OCI-LY1 (cell line): ENCODE data around the gene CHGA.

Source experiments
- H2AFZ ChIP-seq: fragments of 200-600 bp; sonication (generic), shearing (Covaris generic); 2 replicates; pipeline ENCODE4 v1.6.0; 2014; ENCODE audit warnings: antibody characterized with exemption, mild to moderate bottlenecking, low read length
- H3F3A ChIP-seq: fragments of 200-600 bp; sonication (generic), shearing (Covaris generic); 2 replicates; pipeline ENCODE4 v1.6.0; 2014; ENCODE audit warnings: mild to moderate bottlenecking, antibody characterized with exemption, low read length, moderate library complexity; ENCODE audit not compliant: insufficient read depth
- H3K27ac ChIP-seq: fragments of 200-600 bp; sonication (generic); 2 replicates; pipeline ENCODE4 v1.5.1; 2014; ENCODE audit warnings: low read length, mixed run types, mild to moderate bottlenecking, low read depth; ENCODE audit not compliant: poor library complexity, severe bottlenecking
- H3K27me3 ChIP-seq: fragments of 200-600 bp; sonication (generic); 2 replicates; pipeline ENCODE4 v1.6.0; 2014; ENCODE audit warnings: antibody characterized with exemption, mild to moderate bottlenecking, low read length, moderate library complexity; ENCODE audit not compliant: insufficient read depth
- H3K36me3 ChIP-seq: fragments of 200-600 bp; sonication (generic); 2 replicates; pipeline ENCODE4 v1.6.1; 2014; ENCODE audit warnings: mild to moderate bottlenecking, antibody characterized with exemption, low read length, moderate library complexity, mixed read lengths; ENCODE audit not compliant: insufficient read depth
- H3K4me1 ChIP-seq: fragments of 200-600 bp; sonication (generic); 2 replicates; pipeline ENCODE4 v1.5.1; 2014; ENCODE audit warnings: mild to moderate bottlenecking, low read length, moderate library complexity; ENCODE audit not compliant: insufficient read depth, severe bottlenecking
- H3K4me2 ChIP-seq: fragments of 200-600 bp; sonication (generic), shearing (Covaris generic); 2 replicates; pipeline ENCODE4 v1.6.1; 2014; ENCODE audit warnings: low read length
- H3K4me3 ChIP-seq: fragments of 200-600 bp; sonication (generic); 2 replicates; pipeline ENCODE4 v1.5.1; 2014; ENCODE audit warnings: low read length, low read depth, mild to moderate bottlenecking, mixed read lengths; ENCODE audit not compliant: poor library complexity, severe bottlenecking
- H3K79me2 ChIP-seq: fragments of 200-600 bp; shearing (Covaris generic); 2 replicates; pipeline ENCODE4 v1.6.1; 2016; ENCODE audit warnings: mixed run types, low read length, mixed read lengths; ENCODE audit not compliant: insufficient read depth
- H3K9ac ChIP-seq: fragments of 200-600 bp; sonication (generic), shearing (Covaris generic); 2 replicates; pipeline ENCODE4 v1.6.1; 2014; ENCODE audit warnings: mild to moderate bottlenecking, low read length, mixed read lengths
- H3K9me2 ChIP-seq: fragments of 200-600 bp; sonication (generic), shearing (Covaris generic); 2 replicates; pipeline ENCODE4 v1.6.1; 2014; ENCODE audit warnings: low read depth, mild to moderate bottlenecking, low read length, mixed read lengths
- H3K9me3 ChIP-seq: fragments of 200-600 bp; shearing (Covaris generic); 2 replicates; pipeline ENCODE4 v1.6.1; 2014; ENCODE audit warnings: low read length, mixed read lengths
- H4K20me1 ChIP-seq: fragments of 200-600 bp; sonication (generic), shearing (Covaris generic); 2 replicates; pipeline ENCODE4 v1.6.0; 2016; ENCODE audit warnings: mild to moderate bottlenecking, low read length; ENCODE audit not compliant: insufficient read depth
- EZH2 ChIP-seq: fragments of 200-600 bp; sonication (generic), shearing (Covaris generic); IDR thresholded peaks from 2 replicates; pipeline ENCODE4 v1.8.0; 2017; ENCODE audit warnings: borderline replicate concordance, mixed run types, mild to moderate bottlenecking, antibody characterized with exemption, low read length, moderate library complexity, mixed read lengths
- TF ChIP-seq, protein P1 (sequence below): fragments of 200-600 bp; sonication (generic), shearing (Covaris generic); IDR thresholded peaks from 2 replicates; pipeline ENCODE4 v1.5.1; 2017; ENCODE audit warnings: mild to moderate bottlenecking, antibody characterized with exemption, low read length, moderate library complexity, mixed read lengths

CHGA gene

DNA sequence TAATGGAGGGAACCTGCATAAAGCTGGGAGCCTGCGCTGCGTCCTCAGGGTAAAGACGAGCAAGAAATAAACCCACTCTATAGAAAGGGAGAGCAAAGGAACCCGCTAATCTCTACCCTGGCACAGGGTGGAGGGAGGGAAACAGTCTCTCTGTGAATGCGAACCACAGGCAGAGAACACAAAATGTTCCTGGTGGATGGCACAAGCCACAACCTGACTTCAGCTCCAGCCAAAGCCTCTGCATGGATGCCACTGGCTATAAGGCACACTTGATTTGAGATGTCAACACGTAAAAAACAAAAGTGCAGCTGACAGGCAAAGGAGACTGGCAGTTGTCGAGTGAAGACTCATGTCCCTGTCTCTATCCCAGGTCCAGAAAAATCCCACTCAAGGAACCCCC, 32.4 kb downstream of the CHGA start:
- Histone ChIP-seq H3K36me3 (no peaks in the 10 kb centered on the region), H3K27me3 (no peaks in the 10 kb centered on the region), H3K9me3 (no peaks in the 10 kb centered on the region), H3K4me1 (no peaks in the 10 kb centered on the region), H3K4me2 (no peak overlapping the region), H3K9ac (no peak overlapping the region), H3K79me2 (no peaks in the 10 kb centered on the region), H3K27ac (no peak overlapping the region), H3K4me3 (no peak overlapping the region), H3K9me2 (no peaks in the 10 kb centered on the region), H2AFZ (no peak overlapping the region), H4K20me1 (no peaks in the 10 kb centered on the region), H3F3A (no peaks in the 10 kb centered on the region)
- TF ChIP-seq, protein P1, sequence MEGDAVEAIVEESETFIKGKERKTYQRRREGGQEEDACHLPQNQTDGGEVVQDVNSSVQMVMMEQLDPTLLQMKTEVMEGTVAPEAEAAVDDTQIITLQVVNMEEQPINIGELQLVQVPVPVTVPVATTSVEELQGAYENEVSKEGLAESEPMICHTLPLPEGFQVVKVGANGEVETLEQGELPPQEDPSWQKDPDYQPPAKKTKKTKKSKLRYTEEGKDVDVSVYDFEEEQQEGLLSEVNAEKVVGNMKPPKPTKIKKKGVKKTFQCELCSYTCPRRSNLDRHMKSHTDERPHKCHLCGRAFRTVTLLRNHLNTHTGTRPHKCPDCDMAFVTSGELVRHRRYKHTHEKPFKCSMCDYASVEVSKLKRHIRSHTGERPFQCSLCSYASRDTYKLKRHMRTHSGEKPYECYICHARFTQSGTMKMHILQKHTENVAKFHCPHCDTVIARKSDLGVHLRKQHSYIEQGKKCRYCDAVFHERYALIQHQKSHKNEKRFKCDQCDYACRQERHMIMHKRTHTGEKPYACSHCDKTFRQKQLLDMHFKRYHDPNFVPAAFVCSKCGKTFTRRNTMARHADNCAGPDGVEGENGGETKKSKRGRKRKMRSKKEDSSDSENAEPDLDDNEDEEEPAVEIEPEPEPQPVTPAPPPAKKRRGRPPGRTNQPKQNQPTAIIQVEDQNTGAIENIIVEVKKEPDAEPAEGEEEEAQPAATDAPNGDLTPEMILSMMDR: no peak
- TF ChIP-seq EZH2: no peak

DNA sequence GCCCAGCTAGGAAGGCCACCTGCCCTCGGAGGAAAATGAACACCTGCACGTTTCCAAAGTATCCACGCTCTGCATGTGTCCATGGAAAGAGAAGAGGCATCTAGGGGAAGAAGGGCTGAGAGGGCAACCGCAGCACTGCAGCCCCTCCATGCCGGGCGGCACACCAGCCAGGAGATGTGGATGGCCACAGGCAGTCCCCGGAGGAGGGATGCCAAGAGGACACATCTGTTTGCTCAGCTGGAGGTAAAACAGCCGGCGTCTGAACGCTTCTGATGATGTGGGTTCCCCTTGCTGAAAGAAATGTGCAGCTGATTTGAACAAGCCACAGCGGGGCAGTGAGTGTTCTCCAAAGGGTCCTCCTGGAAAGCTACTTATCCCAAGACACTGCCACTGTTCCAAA, 34.0 kb downstream of the CHGA start:
- Histone ChIP-seq H3F3A (no peaks in the 10 kb centered on the region), H2AFZ (no peak overlapping the region), H3K27ac (no peak overlapping the region), H3K36me3 (no peaks in the 10 kb centered on the region), H3K79me2 (no peaks in the 10 kb centered on the region), H4K20me1 (no peaks in the 10 kb centered on the region), H3K4me2 (no peak overlapping the region), H3K4me1 (no peaks in the 10 kb centered on the region), H3K4me3 (no peak overlapping the region), H3K9ac (no peak overlapping the region), H3K27me3 (no peaks in the 10 kb centered on the region), H3K9me2 (no peaks in the 10 kb centered on the region), H3K9me3 (no peaks in the 10 kb centered on the region)
- no peak for TF ChIP-seq EZH2
- TF ChIP-seq, protein P1: no peak

DNA sequence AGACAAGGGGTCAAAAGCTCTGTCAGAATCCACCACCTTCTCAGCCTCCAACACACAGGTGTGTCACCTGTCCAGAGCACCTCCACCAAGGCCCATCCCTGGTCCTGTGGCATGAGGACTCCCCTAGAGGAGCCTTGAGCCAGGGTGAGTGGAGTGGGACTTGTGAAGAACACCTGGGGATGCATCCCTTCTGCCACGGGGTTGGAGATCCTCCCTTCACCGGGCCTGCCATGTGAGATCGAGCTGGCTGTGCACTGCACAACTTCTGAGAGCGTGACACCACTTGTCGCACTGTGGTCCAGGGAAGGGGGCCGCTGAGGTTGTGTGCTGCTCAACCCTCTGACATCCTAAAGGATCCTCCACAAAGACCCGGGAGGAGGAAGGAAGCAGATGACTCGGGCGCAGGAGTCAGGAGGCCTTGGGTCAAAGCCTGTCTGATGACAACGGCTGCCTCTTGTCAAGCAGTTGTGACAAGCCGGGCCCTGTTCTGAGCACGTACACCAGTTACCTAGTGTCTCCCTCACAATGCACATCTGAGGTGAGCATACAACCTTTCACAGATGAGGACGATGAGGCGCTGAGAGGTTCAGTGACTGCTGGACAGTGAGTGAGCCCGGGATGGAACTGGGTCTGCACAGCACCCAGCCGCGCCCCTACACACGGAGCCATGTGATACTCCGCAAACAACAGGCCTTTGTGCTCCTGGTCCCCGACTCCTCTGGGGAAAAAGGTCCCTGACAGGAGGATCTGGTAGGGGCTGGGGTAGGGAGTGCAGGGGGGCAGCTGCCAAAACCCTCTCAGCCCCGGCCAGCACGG, 35.6 kb downstream of the CHGA start:
- Histone ChIP-seq H3K4me3 (no peak overlapping the region), H3K4me1 (no peaks in the 10 kb centered on the region), H4K20me1 (no peaks in the 10 kb centered on the region), H3K27ac (no peak overlapping the region), H3F3A (no peaks in the 10 kb centered on the region), H3K4me2 (no peak overlapping the region), H3K9me2 (no peaks in the 10 kb centered on the region), H3K36me3 (no peaks in the 10 kb centered on the region), H2AFZ (no peak overlapping the region), H3K9ac (no peak overlapping the region), H3K9me3 (no peaks in the 10 kb centered on the region), H3K79me2 (no peaks in the 10 kb centered on the region), H3K27me3 (no peaks in the 10 kb centered on the region)
- no peak for TF ChIP-seq EZH2
- TF ChIP-seq, protein P1: no peak
